Testis (tissue), 2 donors: ENCODE measurements around the gene LRP1B.

Experiments
- CTCF ChIP-seq, 3 experiments: fragments of 450-650 bp in 2 of 3; fragments of 200-600 bp in 1 of 3; sonication (generic) in 1 of 3; IDR thresholded peaks; one replicate each; pipeline ENCODE4 v1.5.1; 2016 to 2019; ENCODE audit warnings: antibody characterized with exemption in 3 of 3, mild to moderate bottlenecking in 2 of 3, moderate library complexity in 1 of 3
- POLR2A ChIP-seq: fragments of 450-650 bp; IDR thresholded peaks from one replicate; pipeline ENCODE4 v1.6.1; 2017; ENCODE audit warnings: antibody characterized with exemption, mild to moderate bottlenecking, moderate library complexity

- TF ChIP-seq CTCF (IDR thresholded peaks at IDR 0.05) = no peak
- no peak for TF ChIP-seq POLR2A
These were observed 738.2 kb downstream of the LRP1B start for GRCh38 chr2:141392517-141393213.
